Thoracic aorta (tissue), 2 donors: Measurements from ENCODE around the gene IL17RC. TPM values are rescaled to one million over a fixed set of nuclear protein-coding genes. Genes with fewer than 3 reads are reported as not detected.

ENCODE experiments used
- ATAC-seq: fragments of 150-250 bp; one replicate; pipeline ENCODE4 v1.8.0; 2017; ENCODE audit warnings: low read depth; ENCODE audit not compliant: insufficient number of reproducible peaks, low FRiP score
- DNase-seq: peaks from one replicate; pipeline ENCODE4 v3.0.0-alpha.2; 2020; ENCODE audit warnings: low spot score
- H3K27ac ChIP-seq, 2 donors: fragments of 200-600 bp; sonication (generic); 1 replicate in 1 of 2; 2 replicates in 1 of 2; pipeline ENCODE4 v1.5.1; 2016; ENCODE audit warnings: mild to moderate bottlenecking in 2 of 2, moderate library complexity in 2 of 2
- H3K27me3 ChIP-seq: fragments of 200-600 bp; sonication (generic); replicated peaks from 2 replicates; pipeline ENCODE4 v1.6.0; 2016; ENCODE audit warnings: mild to moderate bottlenecking; ENCODE audit not compliant: insufficient read depth
- H3K36me3 ChIP-seq: fragments of 200-600 bp; sonication (generic); one replicate; pipeline ENCODE4 v1.5.1; 2016
- H3K4me1 ChIP-seq, 2 donors: fragments of 200-600 bp; sonication (generic); 1 replicate in 1 of 2; 2 replicates in 1 of 2; pipeline versions ENCODE4 v1.5.1 to v1.6.0; 2016; ENCODE audit warnings: low read depth in 2 of 2, mild to moderate bottlenecking in 1 of 2; ENCODE audit not compliant: control insufficient read depth in 1 of 2
- H3K4me3 ChIP-seq: fragments of 200-600 bp; sonication (generic); 2 replicates; pipeline ENCODE4 v1.5.1; 2016; ENCODE audit warnings: mild to moderate bottlenecking
- H3K9me3 ChIP-seq: fragments of 200-600 bp; sonication (generic); 2 replicates; pipeline ENCODE4 v1.5.1; 2016
- total RNA-seq, 2 donors: library from RNA; depleted of rRNA; stranded (reverse); fragments of >200 nt; gene quantifications; one replicate each; pipeline versions ENCODE4 v1.1.0 to v1.2.3, GENCODE V29; 2016
- TF ChIP-seq, protein P1 (sequence below): fragments of 200-600 bp; sonication (generic); IDR thresholded peaks from one replicate; pipeline ENCODE4 v1.5.1; 2019; ENCODE audit warnings: antibody characterized with exemption

The IL17RC gene
- total RNA-seq, 2 donors from 2014 or later, result 52.2 to 59.4 TPM

- Histone ChIP-seq H3K27ac (peak overlapping the region in 1 of 2 donors; percentile 95), H3K4me1 (peaks cover 29 to 38% of the 10 kb centered on the region in 2 donors), H3K27me3 (no peaks in the 10 kb centered on the region), H3K4me3 (peak overlapping the region; percentile 89), H3K9me3 (no peaks in the 10 kb centered on the region), H3K36me3 (no peaks in the 10 kb centered on the region)
- ATAC-seq (no peak), DNase-seq (no peak)
- TF ChIP-seq, protein P1, sequence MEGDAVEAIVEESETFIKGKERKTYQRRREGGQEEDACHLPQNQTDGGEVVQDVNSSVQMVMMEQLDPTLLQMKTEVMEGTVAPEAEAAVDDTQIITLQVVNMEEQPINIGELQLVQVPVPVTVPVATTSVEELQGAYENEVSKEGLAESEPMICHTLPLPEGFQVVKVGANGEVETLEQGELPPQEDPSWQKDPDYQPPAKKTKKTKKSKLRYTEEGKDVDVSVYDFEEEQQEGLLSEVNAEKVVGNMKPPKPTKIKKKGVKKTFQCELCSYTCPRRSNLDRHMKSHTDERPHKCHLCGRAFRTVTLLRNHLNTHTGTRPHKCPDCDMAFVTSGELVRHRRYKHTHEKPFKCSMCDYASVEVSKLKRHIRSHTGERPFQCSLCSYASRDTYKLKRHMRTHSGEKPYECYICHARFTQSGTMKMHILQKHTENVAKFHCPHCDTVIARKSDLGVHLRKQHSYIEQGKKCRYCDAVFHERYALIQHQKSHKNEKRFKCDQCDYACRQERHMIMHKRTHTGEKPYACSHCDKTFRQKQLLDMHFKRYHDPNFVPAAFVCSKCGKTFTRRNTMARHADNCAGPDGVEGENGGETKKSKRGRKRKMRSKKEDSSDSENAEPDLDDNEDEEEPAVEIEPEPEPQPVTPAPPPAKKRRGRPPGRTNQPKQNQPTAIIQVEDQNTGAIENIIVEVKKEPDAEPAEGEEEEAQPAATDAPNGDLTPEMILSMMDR, result no peak
Observed at GRCh38 chr3:9918261-9919038, 1.6 kb downstream of the IL17RC start.

DNA sequence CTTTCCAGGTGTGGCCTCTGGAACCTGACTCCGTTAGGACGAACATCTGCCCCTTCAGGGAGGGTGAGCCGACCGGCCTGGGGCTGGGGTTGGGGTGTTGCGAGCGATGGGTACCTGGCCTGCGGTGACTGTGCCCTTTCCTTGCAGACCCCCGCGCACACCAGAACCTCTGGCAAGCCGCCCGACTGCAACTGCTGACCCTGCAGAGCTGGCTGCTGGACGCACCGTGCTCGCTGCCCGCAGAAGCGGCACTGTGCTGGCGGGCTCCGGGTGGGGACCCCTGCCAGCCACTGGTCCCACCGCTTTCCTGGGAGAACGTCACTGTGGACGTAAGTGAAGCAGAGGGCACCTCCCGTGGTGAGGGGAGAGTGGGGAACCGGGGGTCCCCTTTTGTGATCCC lies 11.3 kb downstream of the IL17RC start:
- Histone ChIP-seq H3K4me3 (no peak overlapping the region), H3K4me1 (peaks cover 5 to 11% of the 10 kb centered on the region in 2 donors), H3K27ac (no peak overlapping the region), H3K36me3 (peaks cover 19% of the 10 kb centered on the region), H3K9me3 (no peaks in the 10 kb centered on the region), H3K27me3 (no peaks in the 10 kb centered on the region)
- no peak for ATAC-seq
- TF ChIP-seq, protein P1, result no peak
- DNase-seq, result no peak

- H3K27ac ChIP-seq, result no peak overlapping the region
- peaks cover 19% of the 10 kb centered on the region for H3K36me3 ChIP-seq
- no peak overlapping the region for H3K4me3 ChIP-seq
- TF ChIP-seq, protein P1, result no peak
- ATAC-seq (no peak), DNase-seq (no peak)
- H3K4me1 ChIP-seq, result peaks cover 20 to 31% of the 10 kb centered on the region in 2 donors
- H3K9me3 ChIP-seq, result no peaks in the 10 kb centered on the region
- H3K27me3 ChIP-seq, result no peaks in the 10 kb centered on the region
Observed at GRCh38 chr3:9930804-9931418, 14.0 kb downstream of the IL17RC start.

DNA sequence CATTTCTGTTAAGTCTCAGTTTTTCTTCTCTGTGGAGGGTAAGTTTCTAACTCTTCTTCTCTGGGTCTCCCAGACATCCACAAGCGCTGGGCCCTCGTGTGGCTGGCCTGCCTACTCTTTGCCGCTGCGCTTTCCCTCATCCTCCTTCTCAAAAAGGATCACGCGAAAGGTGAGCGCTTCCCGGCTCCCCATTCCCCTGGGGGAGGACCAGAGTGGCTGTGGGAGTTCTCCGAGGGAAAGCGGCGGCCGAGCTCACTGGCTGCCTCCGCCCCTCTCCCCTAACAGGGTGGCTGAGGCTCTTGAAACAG lies 15.6 kb downstream of the IL17RC start:
- TF ChIP-seq, protein P1, result no peak
- Histone ChIP-seq H3K27ac (peak overlapping the region; percentile 92 to 95), H3K4me1 (peaks cover 23 to 32% of the 10 kb centered on the region in 2 donors), H3K9me3 (no peaks in the 10 kb centered on the region), H3K36me3 (peaks cover 22% of the 10 kb centered on the region), H3K27me3 (no peaks in the 10 kb centered on the region), H3K4me3 (peak overlapping the region; percentile 94)
- no peak for ATAC-seq
- no peak for DNase-seq

- DNase-seq (peak; percentile 71), ATAC-seq (peak; percentile 80)
- H3K27ac ChIP-seq, result peak overlapping the region; percentile 92 to 95
- no peaks in the 10 kb centered on the region for H3K27me3 ChIP-seq
- TF ChIP-seq, protein P1, result peak; percentile 82
- peaks cover 23 to 32% of the 10 kb centered on the region in 2 donors for H3K4me1 ChIP-seq
- H3K4me3 ChIP-seq, result peak overlapping the region; percentile 94
- peaks cover 24% of the 10 kb centered on the region for H3K36me3 ChIP-seq
- H3K9me3 ChIP-seq, result no peaks in the 10 kb centered on the region
Observed at GRCh38 chr3:9932843-9933560, 16.1 kb downstream of the IL17RC start.
